ENCODE measurements around the gene LCA5L. TPM values are rescaled to one million over a fixed set of nuclear protein-coding genes. Genes with fewer than 3 reads are reported as not detected.

LCA5L gene
- total RNA-seq, 4 donors from 2014 or later: 0.66 to 5.9 (median 1.9) TPM; not detected in 1

Small RNAs within 50 kb of the gene (small RNA-seq; reads per million reads assigned to genes)
- gene MIR6508: not detected

Other genes starting within 250 kb of the LCA5L start
- 10 to 100 TPM; 65.3 to 99.4 (median 87.7) TPM for gene BRWD1, start 132.1 kb downstream of the LCA5L start, total RNA-seq
- 10 to 100 TPM; 58.4 to 82.2 (median 59.6) TPM for gene HMGN1, start 96.7 kb downstream of the LCA5L start, total RNA-seq
- gene SH3BGR, start 6.2 kb upstream of the LCA5L start, total RNA-seq: 1 to 10 TPM; 2.4 to 9.6 (median 4.4) TPM
- not detected for gene B3GALT5, start 167.2 kb upstream of the LCA5L start, total RNA-seq

Data from tibial nerve (tissue), 4 donors.